H9 (cell line): ENCODE results near the gene PDF. TPM values are rescaled to one million over a fixed set of nuclear protein-coding genes. Genes with fewer than 3 reads are reported as not detected.

ENCODE experiments used
- DNase-seq: peaks from one replicate; pipeline ENCODE4 v3.0.0-alpha.2; 2017
- H2AFZ ChIP-seq: one replicate; pipeline ENCODE4 v1.6.1; 2013; ENCODE audit warnings: mild to moderate bottlenecking, low read length, control low read depth, moderate library complexity
- H2AK5ac ChIP-seq: 2 replicates; pipeline ENCODE4 v1.6.1; 2013; ENCODE audit warnings: low read length, control low read depth, mixed read lengths; ENCODE audit not compliant: insufficient read length
- H2BK120ac ChIP-seq: one replicate; pipeline ENCODE4 v1.6.1; 2013; ENCODE audit warnings: low read depth, mild to moderate bottlenecking, low read length, control low read depth, inconsistent platforms; ENCODE audit not compliant: poor library complexity, severe bottlenecking
- H2BK12ac ChIP-seq: 2 replicates; pipeline ENCODE4 v1.6.1; 2013; ENCODE audit warnings: low read length, control low read depth, mixed read lengths, low read depth; ENCODE audit not compliant: insufficient read length
- H2BK15ac ChIP-seq: 2 replicates; pipeline ENCODE4 v1.6.1; 2013; ENCODE audit warnings: low read depth, low read length, control low read depth
- H2BK20ac ChIP-seq: one replicate; pipeline ENCODE4 v1.6.1; 2013; ENCODE audit warnings: low read depth, mild to moderate bottlenecking, low read length, control low read depth, inconsistent platforms; ENCODE audit not compliant: poor library complexity, severe bottlenecking
- H2BK5ac ChIP-seq: 2 replicates; pipeline ENCODE4 v1.6.1; 2013; ENCODE audit warnings: low read length, control low read depth, mixed read lengths; ENCODE audit not compliant: insufficient read length
- H3K14ac ChIP-seq: 2 replicates; pipeline ENCODE4 v1.6.1; 2013; ENCODE audit warnings: low read length, control low read depth; ENCODE audit not compliant: insufficient read depth
- H3K18ac ChIP-seq: 2 replicates; pipeline ENCODE4 v1.6.1; 2013; ENCODE audit warnings: low read depth, mild to moderate bottlenecking, mixed read lengths, low read length, control low read depth; ENCODE audit not compliant: insufficient read length
- H3K23ac ChIP-seq: 2 replicates; pipeline ENCODE4 v1.6.1; 2013; ENCODE audit warnings: low read length, control low read depth, mixed read lengths, low read depth; ENCODE audit not compliant: insufficient read length
- H3K23me2 ChIP-seq: 2 replicates; pipeline ENCODE4 v1.6.1; 2013; ENCODE audit warnings: low read depth, mild to moderate bottlenecking, mixed read lengths, low read length, control low read depth; ENCODE audit not compliant: insufficient read length, poor library complexity, severe bottlenecking
- H3K27ac ChIP-seq: 2 replicates; pipeline ENCODE4 v1.5.1; 2013; ENCODE audit warnings: low read length, control low read depth, mixed read lengths, low read depth; ENCODE audit not compliant: insufficient read length
- H3K27me3 ChIP-seq: 2 replicates; pipeline ENCODE4 v1.6.1; 2013; ENCODE audit warnings: low read length, control low read depth, inconsistent platforms; ENCODE audit not compliant: insufficient read depth
- H3K4ac ChIP-seq: 2 replicates; pipeline ENCODE4 v1.6.1; 2013; ENCODE audit warnings: low read depth, mild to moderate bottlenecking, control low read depth, inconsistent platforms, low read length, moderate library complexity
- H3K4me1 ChIP-seq: 2 replicates; pipeline ENCODE4 v1.6.1; 2013; ENCODE audit warnings: low read length, control low read depth, inconsistent platforms; ENCODE audit not compliant: insufficient read depth
- H3K4me2 ChIP-seq: 2 replicates; pipeline ENCODE4 v1.6.1; 2013; ENCODE audit warnings: low read length, control low read depth, mixed read lengths; ENCODE audit not compliant: insufficient read length, insufficient read depth
- H3K56ac ChIP-seq: 2 replicates; pipeline ENCODE4 v1.6.1; 2013; ENCODE audit warnings: low read depth, mild to moderate bottlenecking, mixed read lengths, low read length, control low read depth; ENCODE audit not compliant: insufficient read length
- H3K79me1 ChIP-seq: 2 replicates; pipeline ENCODE4 v1.6.1; 2013; ENCODE audit warnings: low read depth, mild to moderate bottlenecking, moderate library complexity, low read length, control low read depth, inconsistent platforms; ENCODE audit not compliant: insufficient read depth, poor library complexity, severe bottlenecking
- H3K79me2 ChIP-seq: 2 replicates; pipeline ENCODE4 v1.6.1; 2013; ENCODE audit warnings: low read length, control low read depth, inconsistent platforms; ENCODE audit not compliant: insufficient read depth
- H3K9ac ChIP-seq: 2 replicates; pipeline ENCODE4 v1.6.1; 2013; ENCODE audit warnings: low read length, control low read depth, mixed read lengths; ENCODE audit not compliant: insufficient read length; ENCODE audit errors: extremely low read depth
- H3K9me3 ChIP-seq: one replicate; pipeline ENCODE4 v1.6.1; 2013; ENCODE audit warnings: low read depth, low read length, inconsistent platforms; ENCODE audit not compliant: control insufficient read depth
- H3T11ph ChIP-seq: one replicate; pipeline ENCODE4 v1.6.1; 2013; ENCODE audit warnings: mild to moderate bottlenecking, low read length, control low read depth, inconsistent platforms
- H4K20me1 ChIP-seq: one replicate; pipeline ENCODE4 v1.6.1; 2013; ENCODE audit not compliant: control insufficient read depth, insufficient read length, insufficient read depth
- H4K5ac ChIP-seq: 2 replicates; pipeline ENCODE4 v1.6.1; 2013; ENCODE audit warnings: low read depth, mild to moderate bottlenecking, mixed read lengths, low read length, control low read depth; ENCODE audit not compliant: insufficient read length
- H4K8ac ChIP-seq: replicated peaks from 2 replicates; pipeline ENCODE4 v1.6.1; 2013; ENCODE audit warnings: low read length, control low read depth, mixed read lengths, low read depth; ENCODE audit not compliant: insufficient read length
- H4K91ac ChIP-seq: 2 replicates; pipeline ENCODE4 v1.6.1; 2013; ENCODE audit warnings: low read depth, mild to moderate bottlenecking, moderate library complexity, mixed read lengths, low read length, control low read depth; ENCODE audit not compliant: insufficient read length
- H3K27ac Mint-ChIP-seq, 3 experiments: 2 replicates in 2 of 3; 3 replicates in 1 of 3; pipeline ENCODE4 v1.8.0; 2020 to 2021; ENCODE audit warnings: mixed read lengths in 3 of 3, mild to moderate bottlenecking in 1 of 3, moderate library complexity in 1 of 3
- H3K27me3 Mint-ChIP-seq: 2 replicates; pipeline ENCODE4 v1.8.0; 2021; ENCODE audit warnings: low read depth, mild to moderate bottlenecking, moderate library complexity, mixed read lengths
- H3K36me3 Mint-ChIP-seq, 3 experiments: 2 replicates in 2 of 3; 3 replicates in 1 of 3; pipeline ENCODE4 v1.8.0; 2020 to 2021; ENCODE audit warnings: low read depth in 3 of 3, mixed read lengths in 3 of 3; ENCODE audit not compliant: insufficient read depth in 1 of 3
- H3K4me1 Mint-ChIP-seq, 2 experiments: 2 replicates each; pipeline ENCODE4 v1.8.0; 2020; ENCODE audit warnings: mixed read lengths in 2 of 2
- H3K4me3 Mint-ChIP-seq, 2 experiments: 2 replicates in 1 of 2; 3 replicates in 1 of 2; pipeline ENCODE4 v1.8.0; 2020 to 2021; ENCODE audit warnings: mild to moderate bottlenecking in 2 of 2, mixed read lengths in 2 of 2, moderate library complexity in 1 of 2
- H3K9me3 Mint-ChIP-seq, 2 experiments: 2 replicates in 1 of 2; 3 replicates in 1 of 2; pipeline ENCODE4 v1.8.0; 2020; ENCODE audit warnings: mild to moderate bottlenecking in 2 of 2, mixed read lengths in 2 of 2, moderate library complexity in 1 of 2
- WGBS: extraction: QIAGEN DNeasy Blood & Tissue Kit; methylation state at CpG from one replicate; pipeline ENCODE4 v1.1.7; 2013; ENCODE audit warnings: missing lambda C conversion rate, low lambda C conversion rate, mixed read lengths; ENCODE audit not compliant: insufficient read length; ENCODE audit errors: extremely low coverage; 5-methylcytosine and 5-hydroxymethylcytosine counted together
- total RNA-seq: library from RNA; stranded (reverse); gene quantifications from 2 replicates; pipeline ENCODE4 v1.2.1, GENCODE V29; 2021
- TF ChIP-seq, protein P1 (sequence below): fragments of 200-600 bp; sonication (generic); conservative IDR thresholded peaks from 3 replicates; pipeline ENCODE4 v1.8.0; 2021; ENCODE audit warnings: antibody characterized with exemption, mild to moderate bottlenecking

Gene PDF
- total RNA-seq, 1 experiment from 2014 or later: 36.4 TPM

DNA sequence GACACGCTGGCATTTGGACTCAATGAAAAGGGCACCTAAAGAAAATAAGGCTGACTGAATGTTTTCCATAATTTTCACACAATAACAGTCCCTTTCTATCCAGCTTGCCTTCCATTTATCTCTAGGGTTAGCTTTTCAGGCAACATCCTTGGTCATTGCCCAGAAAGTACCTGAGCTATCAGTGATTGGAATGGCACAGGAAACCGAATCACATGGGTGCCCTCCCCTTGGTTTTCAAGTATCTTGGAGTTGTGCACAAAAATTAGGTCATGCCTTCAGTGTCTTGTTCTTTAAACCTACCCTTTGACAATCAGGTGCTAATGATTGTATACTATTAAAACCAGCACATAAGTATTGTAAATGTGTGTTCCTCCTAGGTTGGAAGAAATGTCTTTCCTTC is 22.5 kb downstream of the PDF start:
- Histone ChIP-seq H2BK12ac (no peak overlapping the region), H3K4me1 (peaks cover 2% of the 10 kb centered on the region; the same call in 1 of the 2 replicates), H3T11ph (no peak overlapping the region), H3K23me2 (peaks cover 6% of the 10 kb centered on the region), H3K56ac (no peak overlapping the region), H4K8ac (no peak overlapping the region), H4K5ac (no peak overlapping the region), H4K20me1 (no peaks in the 10 kb centered on the region), H4K91ac (no peak overlapping the region), H2AFZ (no peak overlapping the region), H2BK20ac (no peak overlapping the region), H3K23ac (no peak overlapping the region), H3K9ac (no peak overlapping the region), H3K18ac (no peak overlapping the region), H2BK15ac (no peak overlapping the region), H2AK5ac (no peak overlapping the region), H3K79me1 (no peaks in the 10 kb centered on the region), H3K4me2 (no peak overlapping the region), H3K27ac (no peak overlapping the region), H2BK120ac (no peak overlapping the region), H2BK5ac (no peak overlapping the region), H3K4ac (no peak overlapping the region), H3K79me2 (peaks cover 3% of the 10 kb centered on the region; the same call in 1 of the 2 replicates), H3K27me3 (no peaks in the 10 kb centered on the region), H3K9me3 (no peaks in the 10 kb centered on the region), H3K14ac (no peak overlapping the region)
- TF ChIP-seq, protein P1, sequence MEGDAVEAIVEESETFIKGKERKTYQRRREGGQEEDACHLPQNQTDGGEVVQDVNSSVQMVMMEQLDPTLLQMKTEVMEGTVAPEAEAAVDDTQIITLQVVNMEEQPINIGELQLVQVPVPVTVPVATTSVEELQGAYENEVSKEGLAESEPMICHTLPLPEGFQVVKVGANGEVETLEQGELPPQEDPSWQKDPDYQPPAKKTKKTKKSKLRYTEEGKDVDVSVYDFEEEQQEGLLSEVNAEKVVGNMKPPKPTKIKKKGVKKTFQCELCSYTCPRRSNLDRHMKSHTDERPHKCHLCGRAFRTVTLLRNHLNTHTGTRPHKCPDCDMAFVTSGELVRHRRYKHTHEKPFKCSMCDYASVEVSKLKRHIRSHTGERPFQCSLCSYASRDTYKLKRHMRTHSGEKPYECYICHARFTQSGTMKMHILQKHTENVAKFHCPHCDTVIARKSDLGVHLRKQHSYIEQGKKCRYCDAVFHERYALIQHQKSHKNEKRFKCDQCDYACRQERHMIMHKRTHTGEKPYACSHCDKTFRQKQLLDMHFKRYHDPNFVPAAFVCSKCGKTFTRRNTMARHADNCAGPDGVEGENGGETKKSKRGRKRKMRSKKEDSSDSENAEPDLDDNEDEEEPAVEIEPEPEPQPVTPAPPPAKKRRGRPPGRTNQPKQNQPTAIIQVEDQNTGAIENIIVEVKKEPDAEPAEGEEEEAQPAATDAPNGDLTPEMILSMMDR: no peak
- Mint-ChIP-seq H3K9me3 (no peaks in the 10 kb centered on the region; a peak in 2 of 5 replicates), H3K36me3 (peaks cover 0 to 4% (median 2%) of the 10 kb centered on the region in 3 experiments; a peak in 2 of 7 replicates), H3K4me1 (peaks cover 7 to 10% of the 10 kb centered on the region in 2 experiments), H3K27me3 (no peaks in the 10 kb centered on the region; the same call in 1 of the 2 replicates), H3K4me3 (no peak overlapping the region), H3K27ac (no peak overlapping the region)
- no peak for DNase-seq
- WGBS: no CpG with 5 or more reads among the region's 2 CpGs
